HG03520 (cell line): ENCODE data around the gene LAIR2.

Source experiments
- ATAC-seq: cut with Tn5 transposase; IDR thresholded peaks from one replicate; pipeline ENCODE4 v1.9.1; 2021; ENCODE audit warnings: mild to moderate bottlenecking, moderate library complexity; ENCODE audit not compliant: unreplicated experiment

Gene LAIR2

GRCh38 chr19:54502518-54503048 lies at the start of gene LAIR2:
TSS of gene LAIR2 (plus strand) at chr19:54502831. CDS start at chr19:54502919, 88 bp downstream.
- no peak for ATAC-seq

- ATAC-seq = no peak
These were observed 48.5 kb upstream of the LAIR2 start for GRCh38 chr19:54453921-54454780.

DNA sequence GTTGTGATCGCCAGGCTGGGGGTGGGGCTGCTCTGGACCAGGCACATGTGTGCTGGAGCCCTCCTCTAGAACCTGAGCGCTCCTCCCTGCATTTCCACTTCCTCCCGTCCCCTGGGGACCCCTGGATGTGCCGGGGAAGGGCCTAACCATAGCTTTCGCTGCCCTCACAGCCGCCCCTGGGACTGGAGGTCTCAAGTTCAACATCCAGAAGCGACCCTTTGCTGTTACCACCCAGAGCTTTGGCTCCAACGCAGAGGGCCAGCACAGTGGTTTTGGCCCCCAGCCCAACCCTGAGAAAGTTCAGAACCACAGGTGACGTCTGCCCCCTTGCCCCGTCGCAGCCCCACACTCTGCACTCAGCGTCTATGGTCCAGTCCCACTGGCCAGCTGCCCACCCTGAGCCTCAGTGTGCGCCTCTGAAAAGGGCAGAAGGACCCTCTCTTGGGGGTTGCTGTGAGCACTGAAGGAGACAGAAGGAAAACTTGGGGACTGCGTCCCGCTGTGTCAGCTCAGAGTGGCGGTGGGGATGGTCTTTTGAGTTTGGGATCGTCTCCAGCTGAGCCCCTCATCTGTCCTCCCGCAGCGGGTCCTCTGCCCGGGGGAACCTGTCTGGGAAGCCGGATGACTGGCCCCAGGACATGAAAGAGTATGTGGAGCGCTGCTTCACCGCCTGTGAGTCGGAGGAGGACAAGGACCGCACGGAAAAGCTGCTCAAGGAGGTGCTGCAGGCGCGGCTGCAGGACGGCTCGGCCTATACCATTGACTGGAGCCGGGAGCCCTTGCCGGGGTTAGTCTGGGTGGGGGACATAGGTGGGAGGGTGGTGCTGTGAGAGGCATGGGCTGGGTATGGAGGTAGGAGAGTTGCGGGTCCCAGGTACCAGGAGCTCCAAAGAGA lies 47.6 kb upstream of the LAIR2 start:
- no peak for ATAC-seq

- ATAC-seq = no peak
These were observed 46.7 kb upstream of the LAIR2 start for GRCh38 chr19:54455786-54456422.

DNA sequence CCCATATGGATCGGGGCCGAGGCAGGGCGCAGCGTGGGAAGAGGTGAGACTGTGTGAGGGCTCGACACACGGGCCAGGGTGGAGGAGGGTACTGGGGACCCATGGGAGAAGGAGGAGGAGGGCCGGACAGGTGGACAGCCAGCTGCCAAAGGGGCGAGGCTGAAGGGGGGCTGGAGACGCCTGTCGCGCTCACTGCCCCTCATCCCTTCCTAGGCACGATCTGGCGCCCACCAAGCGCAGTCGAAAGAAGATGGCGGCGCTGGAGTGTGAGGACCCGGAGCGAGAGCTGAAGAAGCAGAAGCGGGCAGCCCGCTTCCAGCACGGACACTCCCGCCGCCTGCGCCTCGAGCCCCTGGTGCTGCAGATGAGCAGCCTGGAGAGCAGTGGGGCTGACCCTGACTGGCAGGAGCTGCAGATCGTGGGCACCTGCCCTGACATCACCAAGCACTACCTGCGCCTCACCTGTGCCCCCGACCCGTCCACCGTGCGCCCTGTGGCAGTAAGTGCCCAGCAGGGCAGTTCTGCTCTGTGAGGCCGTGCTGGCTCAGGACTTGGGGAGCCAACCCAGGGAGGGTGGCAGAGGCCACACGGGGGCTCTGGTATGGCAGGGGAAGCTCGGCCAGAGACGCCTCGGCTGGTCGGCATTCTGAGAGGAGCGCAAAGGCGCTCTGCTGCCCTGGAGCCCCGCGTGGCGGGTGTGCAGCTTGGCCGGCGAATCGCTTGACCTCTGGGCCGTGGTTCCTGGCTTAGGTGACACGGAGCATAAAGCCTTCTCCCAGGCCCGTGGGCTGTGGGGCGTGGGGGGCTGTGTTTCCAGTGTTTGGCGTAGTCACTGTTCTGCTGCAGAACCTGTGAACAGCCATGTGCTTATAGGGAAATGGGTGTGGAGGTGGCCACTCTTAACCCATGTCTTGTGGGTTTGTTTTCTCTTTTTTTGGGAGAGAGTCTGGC lies 45.9 kb upstream of the LAIR2 start:
- ATAC-seq = no peak

GRCh38 chr19:54457773-54458647 lies 44.6 kb upstream of the LAIR2 start:
- ATAC-seq = no peak

DNA sequence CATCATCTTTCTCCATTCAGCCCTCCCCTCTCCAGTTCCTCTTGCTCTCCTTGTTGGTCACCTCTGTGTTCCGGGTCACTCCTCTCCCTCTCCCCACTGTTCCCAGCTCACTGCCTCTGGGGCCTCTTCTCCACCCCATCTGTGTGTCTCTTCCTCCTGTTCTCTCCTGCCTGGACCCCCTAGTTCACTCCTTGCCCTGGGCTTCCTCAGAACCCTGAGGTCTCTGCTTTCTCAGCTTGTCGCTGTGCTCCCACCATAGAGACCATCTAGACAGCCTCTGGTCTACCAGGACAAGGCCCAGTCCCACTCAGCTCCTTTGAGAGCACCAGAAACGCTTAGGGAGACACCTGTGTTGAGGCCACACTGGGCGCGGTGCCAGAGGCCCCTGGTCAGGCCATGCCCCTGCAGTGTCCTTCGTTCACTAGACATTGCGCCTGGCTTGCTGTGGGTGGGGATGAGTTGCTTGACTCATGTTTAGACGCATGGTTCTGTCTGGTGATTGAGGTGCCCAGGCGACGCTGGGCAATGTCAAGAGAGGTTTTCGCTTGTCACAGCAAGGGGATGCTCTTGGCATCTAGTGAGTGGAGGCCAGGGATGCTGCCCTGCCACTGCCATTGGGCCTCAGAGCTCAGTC lies 43.9 kb upstream of the LAIR2 start:
- no peak for ATAC-seq

DNA sequence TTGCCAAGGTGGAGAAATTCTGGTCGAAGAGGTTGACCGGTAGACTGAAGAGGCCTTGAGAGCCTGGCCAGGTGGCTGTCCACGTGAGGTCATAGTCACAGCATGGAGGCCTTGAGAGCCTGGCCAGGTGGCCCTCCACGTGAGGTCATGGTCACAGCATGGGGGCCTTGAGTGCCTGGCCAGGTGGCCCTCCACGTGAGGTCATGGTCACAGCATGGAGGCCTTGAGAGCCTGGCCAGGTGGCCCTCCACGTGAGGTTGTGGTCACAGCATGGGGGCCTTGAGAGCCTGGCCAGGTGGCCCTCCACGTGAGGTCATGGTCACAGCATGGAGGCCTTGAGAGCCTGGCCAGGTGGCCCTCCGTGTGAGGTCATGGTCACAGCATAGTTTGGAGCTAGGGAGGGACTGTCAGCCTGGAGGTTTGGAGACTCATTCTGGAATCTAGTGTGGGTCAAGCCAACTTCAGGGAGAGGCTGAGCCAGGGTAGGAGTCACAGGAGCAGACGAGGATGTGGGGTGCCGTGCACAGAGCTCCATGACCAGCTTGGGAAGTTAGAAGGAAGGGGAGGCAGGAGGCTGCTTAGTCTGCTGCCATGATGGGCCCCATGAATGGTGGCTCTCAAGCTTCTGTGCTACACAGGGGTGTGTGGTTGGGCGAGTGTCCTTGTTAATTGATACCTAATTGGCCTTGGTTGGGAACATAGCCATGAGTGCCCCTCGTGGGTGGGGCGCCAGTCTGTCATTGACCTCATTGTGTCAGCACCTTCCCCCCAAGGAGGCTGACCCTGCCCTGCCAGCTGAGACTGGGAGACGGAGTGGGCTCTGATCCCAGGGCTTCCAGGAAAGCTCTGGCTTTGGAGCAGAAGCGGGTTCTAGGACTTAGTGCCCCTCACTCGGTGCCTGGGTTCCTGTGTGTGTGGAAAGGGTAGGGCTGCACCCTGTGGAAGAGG lies 43.1 kb upstream of the LAIR2 start:
- no peak for ATAC-seq

- no peak for ATAC-seq
These were observed 42.2 kb upstream of the LAIR2 start for GRCh38 chr19:54460230-54461005.

GRCh38 chr19:54461210-54461609 lies 41.4 kb upstream of the LAIR2 start:
- no peak for ATAC-seq

DNA sequence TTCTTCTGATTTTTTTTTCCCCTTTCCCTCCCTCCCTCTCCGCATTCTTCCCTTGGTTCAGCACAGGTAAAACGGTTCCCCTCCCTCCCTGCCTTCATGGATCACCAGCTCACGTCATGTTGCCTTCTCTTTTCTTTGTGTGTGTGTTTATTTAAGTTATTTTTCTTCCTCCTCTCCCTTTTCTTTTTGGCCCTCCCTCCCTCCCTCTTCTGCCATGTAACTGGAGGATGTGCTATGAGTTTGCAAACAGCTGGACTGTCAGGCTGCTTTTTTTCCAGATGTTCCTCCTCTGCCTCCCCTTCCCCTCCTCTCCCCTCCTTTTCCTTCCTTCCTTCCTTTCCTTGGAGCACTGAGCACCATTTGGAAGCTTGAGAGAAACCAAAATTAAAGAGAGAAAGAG lies 41.0 kb upstream of the LAIR2 start:
- no peak for ATAC-seq

DNA sequence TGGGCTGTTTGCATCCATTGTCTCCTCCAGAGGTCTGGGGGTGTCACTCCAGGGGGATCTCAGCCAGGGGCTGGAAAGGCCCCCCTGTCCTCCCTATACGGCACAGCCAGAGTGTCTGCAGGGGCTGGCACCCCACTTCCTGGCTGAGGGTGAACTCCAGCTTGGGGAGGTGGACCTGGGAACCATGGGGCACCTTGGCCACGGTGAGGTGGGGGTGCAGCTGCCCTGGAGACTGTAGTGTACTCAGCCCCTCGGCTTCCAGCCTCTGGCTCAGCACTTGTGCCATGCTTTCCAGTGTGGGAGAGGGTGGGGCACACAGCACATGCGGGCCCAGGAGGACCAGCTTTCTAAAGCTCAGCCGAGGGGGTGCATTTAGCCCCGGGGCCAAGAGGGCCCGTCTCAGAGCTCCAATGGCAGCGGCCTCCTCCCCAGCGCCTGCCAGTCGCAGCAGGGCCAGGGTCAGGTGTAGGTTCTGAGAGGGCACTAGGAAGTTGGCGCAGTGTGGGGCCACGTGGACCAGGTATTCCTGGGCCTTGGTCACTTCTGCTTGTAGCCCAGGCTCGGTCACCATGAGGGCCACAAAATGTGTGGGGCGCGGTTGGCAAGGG lies 40.5 kb upstream of the LAIR2 start:
- no peak for ATAC-seq

GRCh38 chr19:54462655-54463530 lies 39.7 kb upstream of the LAIR2 start:
- ATAC-seq = peak; percentile 6

- peak; percentile 40 for ATAC-seq
These were observed 39.0 kb upstream of the LAIR2 start, which contains the start of gene LENG9 for GRCh38 chr19:54463531-54464043. TSS of gene LENG9 (minus strand) at chr19:54463778. CDS start at chr19:54463526, 252 bp downstream.
